EL (cell line): ENCODE results near the gene FSCN2.
A peak's percentile ranks its signal among the peaks of the same experiment; 100 is the strongest.

Experiments used
- DNase-seq: peaks from one replicate; pipeline ENCODE4 v3.0.0-alpha.2; 2016

Gene FSCN2

GRCh38 chr17:81513753-81514488 is 14.3 kb upstream of the FSCN2 start:
- DNase-seq, result peak; percentile 82

GRCh38 chr17:81514489-81514738 is 13.8 kb upstream of the FSCN2 start:
- DNase-seq, result no peak

- DNase-seq, result peak; percentile 87
These were observed 13.2 kb upstream of the FSCN2 start for GRCh38 chr17:81514739-81515529.

GRCh38 chr17:81515530-81516041 is 12.6 kb upstream of the FSCN2 start:
- DNase-seq, result no peak

- DNase-seq, result no peak
These were observed 11.7 kb upstream of the FSCN2 start for GRCh38 chr17:81516439-81516838.

- DNase-seq, result no peak
These were observed 11.2 kb upstream of the FSCN2 start for GRCh38 chr17:81517009-81517338.

GRCh38 chr17:81517339-81518112 is 10.7 kb upstream of the FSCN2 start:
- DNase-seq, result no peak

GRCh38 chr17:81518113-81518784 is 9.9 kb upstream of the FSCN2 start:
- DNase-seq, result no peak

GRCh38 chr17:81518785-81519283 is 9.3 kb upstream of the FSCN2 start:
- DNase-seq, result peak; percentile 42

- DNase-seq, result no peak
These were observed 8.7 kb upstream of the FSCN2 start for GRCh38 chr17:81519284-81520020.

- DNase-seq, result no peak
These were observed 7.9 kb upstream of the FSCN2 start for GRCh38 chr17:81520021-81520901.

- no peak for DNase-seq
These were observed 5.4 kb upstream of the FSCN2 start for GRCh38 chr17:81522491-81523401.

GRCh38 chr17:81523402-81524038 is 4.7 kb upstream of the FSCN2 start:
- no peak for DNase-seq

- no peak for DNase-seq
These were observed 3.9 kb upstream of the FSCN2 start for GRCh38 chr17:81524039-81524864.

- no peak for DNase-seq
These were observed 3.4 kb upstream of the FSCN2 start for GRCh38 chr17:81524865-81525159.

- DNase-seq, result no peak
These were observed 1.3 kb upstream of the FSCN2 start for GRCh38 chr17:81526662-81527571.

- no peak for DNase-seq
These were observed 140 bp downstream of the FSCN2 start for GRCh38 chr17:81528384-81528650.
